ENCODE measurements around the gene PLA2R1. TPM values are rescaled to one million over a fixed set of nuclear protein-coding genes. Genes with fewer than 3 reads are reported as not detected.

Gene PLA2R1
- total and polyA plus RNA-seq, 10 of the 15 experiments (the other 5 are each of a cell fraction or from before 2014, with no cell fraction given) = 0.01 to 0.05 (median 0.02) TPM; not detected in 6

DNA sequence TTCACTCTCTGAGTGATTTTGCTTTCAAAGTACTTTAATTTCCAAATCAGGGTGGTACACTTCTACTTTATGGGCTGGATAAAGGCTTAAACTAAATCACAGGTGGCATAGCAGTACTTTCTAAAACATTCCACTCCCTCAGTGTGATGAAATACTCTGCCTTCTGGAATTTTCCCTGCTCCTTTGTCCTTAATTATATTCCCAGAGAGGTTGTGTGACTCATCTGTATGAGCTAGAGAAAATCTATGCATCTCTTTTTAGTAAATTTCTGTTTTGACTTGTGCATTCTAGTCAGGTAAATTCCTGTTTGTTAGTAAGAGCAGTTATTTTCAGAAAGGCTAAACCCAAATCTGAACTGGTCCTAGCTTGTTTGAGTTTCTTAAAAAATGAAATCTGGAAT, 29.0 kb upstream of the PLA2R1 start (continued):
- TF ChIP-seq PBX3 (IDR thresholded peaks at IDR 0.05; ENCODE audit: insufficient replicate concordance, low read depth, low read length) (no peak), RFX5 (IDR thresholded peaks at IDR 0.05; ENCODE audit: low read depth, low read length) (no peak), NRF1 (conservative IDR thresholded peaks at IDR 0.05; ENCODE audit: low read depth, low read length) (no peak)

- Histone ChIP-seq H4K20me1 (ENCODE audit: control insufficient read depth, insufficient read depth) (no peaks in the 10 kb centered on the region), H3K36me3 (ENCODE audit: control insufficient read depth in 2 of 2, insufficient read depth in 2 of 2, low read length in 1 of 2) (no peaks in the 10 kb centered on the region), H3K4me1 (ENCODE audit: control insufficient read depth, insufficient read depth, low read length) (no peaks in the 10 kb centered on the region), H3K27me3 (replicated peaks in 1 of 2; ENCODE audit: control insufficient read depth in 2 of 2, insufficient read depth in 2 of 2, low read length in 1 of 2) (no peaks in the 10 kb centered on the region), H2AFZ (ENCODE audit: control insufficient read depth, low read depth, low read length) (no peak overlapping the region), H3K9ac (ENCODE audit: control insufficient read depth, insufficient read depth, low read length) (no peak overlapping the region), H3K9me3 (replicated peaks; ENCODE audit: control insufficient read depth, insufficient read depth, low read length) (peaks cover 19% of the 10 kb centered on the region), H3K4me2 (ENCODE audit: control insufficient read depth, insufficient read depth) (no peak overlapping the region), H3K4me3 (no peak overlapping the region), H3K27ac (ENCODE audit: control insufficient read depth, insufficient read depth) (no peak overlapping the region), H3K79me2 (ENCODE audit: control insufficient read depth, insufficient read depth, low read length) (no peaks in the 10 kb centered on the region)
- no peak for DNase-seq (ENCODE audit: low read depth, low spot score)
- ChIA-PET RAD21 (ENCODE audit: unreplicated experiment) (interaction anchor here (1.4 kb wide), 1 partner anchor 120 kb away, joined by 3 read pairs; no protein-coding TSS in a partner anchor), SMC1A (ENCODE audit: uncharacterized antibody, unreplicated experiment) (interaction anchor here (0.9 to 1.2 kb wide), 2 partner anchors 18 to 22 kb away, joined by 3 read pairs; no protein-coding TSS in a partner anchor), POLR2A (no interaction called here), CTCF (interaction anchor here (1.1 to 3.7 kb wide), 4 partner anchors 21 to 907 kb away, joined by 3 to 19 read pairs (median 8); no protein-coding TSS in a partner anchor)
- ATAC-seq = peak; percentile 82
- no TSS peak for BruUV-seq (replicated peaks)
- WGBS (ENCODE audit: insufficient coverage, insufficient replicate concordance, low lambda C conversion rate, missing lambda C conversion rate) = 30% methylated on average over 4 of the region's 4 CpGs
- FAIRE-seq = no peak
- in situ Hi-C loops (cut with MboI) = no loop called here
- intact Hi-C loops (cut with micrococcal nuclease; ENCODE audit: unreplicated experiment) = loop anchor here (2.0 kb wide), 1 partner anchor 907 kb away; no protein-coding TSS in a partner anchor
- TF ChIP-seq, protein P1, sequence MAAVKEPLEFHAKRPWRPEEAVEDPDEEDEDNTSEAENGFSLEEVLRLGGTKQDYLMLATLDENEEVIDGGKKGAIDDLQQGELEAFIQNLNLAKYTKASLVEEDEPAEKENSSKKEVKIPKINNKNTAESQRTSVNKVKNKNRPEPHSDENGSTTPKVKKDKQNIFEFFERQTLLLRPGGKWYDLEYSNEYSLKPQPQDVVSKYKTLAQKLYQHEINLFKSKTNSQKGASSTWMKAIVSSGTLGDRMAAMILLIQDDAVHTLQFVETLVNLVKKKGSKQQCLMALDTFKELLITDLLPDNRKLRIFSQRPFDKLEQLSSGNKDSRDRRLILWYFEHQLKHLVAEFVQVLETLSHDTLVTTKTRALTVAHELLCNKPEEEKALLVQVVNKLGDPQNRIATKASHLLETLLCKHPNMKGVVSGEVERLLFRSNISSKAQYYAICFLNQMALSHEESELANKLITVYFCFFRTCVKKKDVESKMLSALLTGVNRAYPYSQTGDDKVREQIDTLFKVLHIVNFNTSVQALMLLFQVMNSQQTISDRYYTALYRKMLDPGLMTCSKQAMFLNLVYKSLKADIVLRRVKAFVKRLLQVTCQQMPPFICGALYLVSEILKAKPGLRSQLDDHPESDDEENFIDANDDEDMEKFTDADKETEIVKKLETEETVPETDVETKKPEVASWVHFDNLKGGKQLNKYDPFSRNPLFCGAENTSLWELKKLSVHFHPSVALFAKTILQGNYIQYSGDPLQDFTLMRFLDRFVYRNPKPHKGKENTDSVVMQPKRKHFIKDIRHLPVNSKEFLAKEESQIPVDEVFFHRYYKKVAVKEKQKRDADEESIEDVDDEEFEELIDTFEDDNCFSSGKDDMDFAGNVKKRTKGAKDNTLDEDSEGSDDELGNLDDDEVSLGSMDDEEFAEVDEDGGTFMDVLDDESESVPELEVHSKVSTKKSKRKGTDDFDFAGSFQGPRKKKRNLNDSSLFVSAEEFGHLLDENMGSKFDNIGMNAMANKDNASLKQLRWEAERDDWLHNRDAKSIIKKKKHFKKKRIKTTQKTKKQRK (IDR thresholded peaks at IDR 0.05; ENCODE audit: low read depth, low read length) = peak; percentile 48; the same call in 1 of the 2 replicates
- TF ChIP-seq CBX5 (IDR thresholded peaks at IDR 0.05; ENCODE audit: low read depth) = peak; percentile 98; the same call in 1 of the 2 replicates
- TF ChIP-seq FOXM1 (IDR thresholded peaks at IDR 0.05; ENCODE audit: low read depth, low read length) = no peak
- TF ChIP-seq RAD21 (IDR thresholded peaks at IDR 0.05; ENCODE audit: insufficient read depth, low read depth, low read length) = peak; percentile 59
- TF ChIP-seq CTCF (IDR thresholded peaks at IDR 0.05 in 2 of 3, conservative IDR thresholded peaks at IDR 0.05 in 1 of 3; ENCODE audit: control insufficient read depth in 2 of 3, extremely low read depth in 1 of 3, insufficient read depth in 1 of 3, low read depth in 3 of 3, low read length in 3 of 3) = peak; percentile 20 to 30 (median 21); a peak in 3 of 6 replicates
- TF ChIP-seq CBX3 (IDR thresholded peaks at IDR 0.05; ENCODE audit: borderline replicate concordance, low read depth) = peak; percentile 41; the same call in 1 of the 2 replicates
- TF ChIP-seq MEF2B (IDR thresholded peaks at IDR 0.05; ENCODE audit: partially characterized antibody, poor library complexity, severe bottlenecking) = no peak
These were observed 25.7 kb upstream of the PLA2R1 start for GRCh38 chr2:160087854-160088745.
